GM23338 (cell line): ENCODE data around the gene GNB3. TPM values are rescaled to one million over a fixed set of nuclear protein-coding genes. Genes with fewer than 3 reads are reported as not detected.

ENCODE experiments used
- ATAC-seq: fragments of 200-7000 bp; cut with Tn5 transposase; 3 replicates; pipeline ENCODE4 v1.9.1; 2020
- DNase-seq: peaks from one replicate; pipeline ENCODE4 v3.0.0-alpha.2; 2015; ENCODE audit warnings: low spot score
- H2AFZ ChIP-seq: fragments of 200-600 bp; sonication (generic); 2 replicates; pipeline ENCODE4 v1.8.0; 2016; ENCODE audit warnings: antibody characterized with exemption, mild to moderate bottlenecking, moderate library complexity
- H3F3A ChIP-seq: fragments of 200-600 bp; sonication (generic); replicated peaks from 2 replicates; pipeline ENCODE4 v1.8.0; 2017; ENCODE audit warnings: antibody characterized with exemption, mixed run types, low read depth
- H3K27ac ChIP-seq: fragments of 200-600 bp; sonication (generic); 2 replicates; pipeline ENCODE4 v1.6.1; 2016; ENCODE audit warnings: low read depth
- H3K27me3 ChIP-seq: fragments of 200-600 bp; sonication (generic); 2 replicates; pipeline ENCODE4 v1.8.0; 2016; ENCODE audit warnings: mild to moderate bottlenecking, mixed run types, moderate library complexity; ENCODE audit not compliant: insufficient read depth
- H3K36me3 ChIP-seq: fragments of 200-600 bp; sonication (generic); 2 replicates; pipeline ENCODE4 v1.8.0; 2016; ENCODE audit warnings: mild to moderate bottlenecking; ENCODE audit not compliant: insufficient read depth
- H3K4me1 ChIP-seq: fragments of 200-600 bp; sonication (generic); 2 replicates; pipeline ENCODE4 v1.8.0; 2016; ENCODE audit warnings: mild to moderate bottlenecking, moderate library complexity; ENCODE audit not compliant: insufficient read depth
- H3K4me2 ChIP-seq: fragments of 200-600 bp; sonication (generic); 2 replicates; pipeline ENCODE4 v1.7.1; 2017; ENCODE audit warnings: mixed run types
- H3K4me3 ChIP-seq: fragments of 200-600 bp; sonication (generic); 2 replicates; pipeline ENCODE4 v1.6.1; 2016; ENCODE audit warnings: mixed run types
- H3K79me2 ChIP-seq: fragments of 200-600 bp; sonication (generic); replicated peaks from 2 replicates; pipeline ENCODE4 v1.8.0; 2017; ENCODE audit warnings: mild to moderate bottlenecking; ENCODE audit not compliant: insufficient read depth
- H3K9me2 ChIP-seq: fragments of 200-600 bp; sonication (generic); 2 replicates; pipeline ENCODE4 v1.8.0; 2017; ENCODE audit not compliant: insufficient read depth
- H4K20me1 ChIP-seq: fragments of 200-600 bp; sonication (generic); replicated peaks from 2 replicates; pipeline ENCODE4 v1.8.0; 2017; ENCODE audit warnings: mild to moderate bottlenecking; ENCODE audit not compliant: insufficient read depth
- H3K27ac Mint-ChIP-seq: 2 replicates; pipeline ENCODE4 v1.8.0; 2020; ENCODE audit warnings: inconsistent platforms, mild to moderate bottlenecking, moderate library complexity, mixed read lengths
- H3K27me3 Mint-ChIP-seq: 3 replicates; pipeline ENCODE4 v1.8.0; 2022; ENCODE audit warnings: low read depth, mild to moderate bottlenecking, moderate library complexity, mixed read lengths, inconsistent platforms; ENCODE audit not compliant: insufficient read depth, poor library complexity
- H3K36me3 Mint-ChIP-seq: 3 replicates; pipeline ENCODE4 v1.8.0; 2021; ENCODE audit warnings: low read depth, mild to moderate bottlenecking, inconsistent platforms, moderate library complexity, mixed read lengths
- H3K4me1 Mint-ChIP-seq: 3 replicates; pipeline ENCODE4 v1.8.0; 2020; ENCODE audit warnings: mild to moderate bottlenecking, inconsistent platforms, mixed read lengths
- H3K4me3 Mint-ChIP-seq: 3 replicates; pipeline ENCODE4 v1.8.0; 2021; ENCODE audit warnings: moderate library complexity, mild to moderate bottlenecking, inconsistent platforms, mixed read lengths
- H3K9me3 Mint-ChIP-seq: 3 replicates; pipeline ENCODE4 v1.8.0; 2020; ENCODE audit warnings: moderate library complexity, mild to moderate bottlenecking, inconsistent platforms, mixed read lengths
- CREB1 ChIP-seq: fragments of 250-450 bp; sonication (Bioruptor Pico); IDR thresholded peaks from 2 replicates; pipeline ENCODE4 v1.5.0; 2020; ENCODE audit warnings: low read depth, mild to moderate bottlenecking, moderate library complexity
- CTCF ChIP-seq, 2 experiments: fragments of 200-600 bp in 1 of 2; sonication (generic) in 1 of 2; conservative IDR thresholded peaks; 2 replicates each; pipeline versions ENCODE4 v1.5.1 to v1.6.1; 2016 to 2017; ENCODE audit warnings: antibody characterized with exemption in 2 of 2, low read depth in 2 of 2, mild to moderate bottlenecking in 2 of 2, moderate library complexity in 1 of 2
- ETS1 ChIP-seq: IDR thresholded peaks from 2 replicates; pipeline ENCODE4 v1.6.1; 2016; ENCODE audit warnings: antibody characterized with exemption
- REST ChIP-seq: IDR thresholded peaks from one replicate; pipeline ENCODE4 v1.6.1; 2018; ENCODE audit warnings: antibody characterized with exemption; ENCODE audit not compliant: unreplicated experiment
- ZNF331 ChIP-seq: fragments of 250-450 bp; sonication (Bioruptor Pico); IDR thresholded peaks from 2 replicates; pipeline ENCODE4 v1.5.0; 2020; ENCODE audit warnings: low read depth, mild to moderate bottlenecking, moderate library complexity
- ZNF462 ChIP-seq: fragments of 250-450 bp; sonication (Bioruptor Pico); IDR thresholded peaks from 2 replicates; pipeline ENCODE4 v1.5.0; 2020; ENCODE audit warnings: mild to moderate bottlenecking, moderate library complexity
- polyA plus RNA-seq: library from polyadenylated mRNA; unstranded; fragments of >200 nt; fragmentation: Nextera tagmentation; extraction: Ambion mirVana; gene quantifications from 2 replicates; pipeline ENCODE4 v1.2.1, GENCODE V29; 2016
- total RNA-seq: library from RNA; depleted of rRNA; stranded (reverse); fragments of >200 nt; shearing (Covaris generic); gene quantifications from 2 replicates; pipeline ENCODE4 v1.2.3, GENCODE V29; 2014

Gene GNB3
- total and polyA plus RNA-seq, 2 experiments from 2014 or later = 5.4 to 8.2 TPM

- TF ChIP-seq ZNF462 (CRISPR knock-in tag) = no peak
- no peak for TF ChIP-seq ZNF331
- TF ChIP-seq CTCF (conservative IDR thresholded peaks at IDR 0.05; ENCODE audit: low read depth in 2 of 2) = no peak
These were observed 43.0 kb downstream of the GNB3 start (continued) for GRCh38 chr12:6883683-6884082.

- no peaks in the 10 kb centered on the region for H3K9me3 Mint-ChIP-seq
- no peak for TF ChIP-seq REST
- no peak for TF ChIP-seq ETS1
- no peak for TF ChIP-seq CREB1 (CRISPR knock-in tag)
- TF ChIP-seq ZNF331 = no peak
- Histone ChIP-seq H2AFZ (peak overlapping the region; percentile 32; the same call in 1 of the 2 replicates), H3K4me1 (peaks cover 39% of the 10 kb centered on the region), H3F3A (peaks cover 22% of the 10 kb centered on the region), H3K4me2 (peak overlapping the region; percentile 29; the same call in 1 of the 2 replicates), H3K27me3 (no peaks in the 10 kb centered on the region), H3K36me3 (no peaks in the 10 kb centered on the region), H3K27ac (peak overlapping the region; percentile 98), H4K20me1 (no peaks in the 10 kb centered on the region), H3K4me3 (no peak overlapping the region), H3K79me2 (no peaks in the 10 kb centered on the region), H3K9me2 (no peaks in the 10 kb centered on the region)
- H3K4me1 Mint-ChIP-seq = peaks cover 24% of the 10 kb centered on the region
- H3K36me3 Mint-ChIP-seq = 0 out of 3 replicates have a peak, but pooled peaks cover 4% of the 10 kb centered on the region
- no peak overlapping the region; the same call in 2 of the 3 replicates for H3K4me3 Mint-ChIP-seq
- H3K27me3 Mint-ChIP-seq = peaks cover 15% of the 10 kb centered on the region
- H3K27ac Mint-ChIP-seq = peak overlapping the region; percentile 28; the same call in 1 of the 2 replicates
- DNase-seq (peak; percentile 40), ATAC-seq (peak; percentile 48)
These were observed 43.8 kb downstream of the GNB3 start for GRCh38 chr12:6884539-6884938.
